Neural progenitor cell (in vitro differentiated cells): ENCODE measurements around the gene WDR17. TPM values are rescaled to one million over a fixed set of nuclear protein-coding genes. Genes with fewer than 3 reads are reported as not detected.

Source experiments
- DNase-seq: peaks from one replicate; pipeline ENCODE4 v3.0.0-alpha.2; 2016; ENCODE audit warnings: low spot score
- H2AFZ ChIP-seq: fragments of 200-600 bp; sonication (generic); replicated peaks from 2 replicates; pipeline ENCODE4 v1.6.1; 2016; ENCODE audit warnings: antibody characterized with exemption
- H3F3A ChIP-seq: fragments of 200-600 bp; sonication (generic); 2 replicates; pipeline ENCODE4 v1.6.1; 2016; ENCODE audit warnings: antibody characterized with exemption, low read depth
- H3K27ac ChIP-seq: fragments of 200-600 bp; sonication (generic); 2 replicates; pipeline ENCODE4 v1.5.1; 2016; ENCODE audit warnings: mild to moderate bottlenecking
- H3K27me3 ChIP-seq: fragments of 200-600 bp; sonication (generic); 2 replicates; pipeline ENCODE4 v1.6.1; 2016; ENCODE audit warnings: mild to moderate bottlenecking, moderate library complexity
- H3K36me3 ChIP-seq: fragments of 200-600 bp; sonication (generic); 2 replicates; pipeline ENCODE4 v1.5.1; 2016
- H3K4me1 ChIP-seq: fragments of 200-600 bp; sonication (generic); 2 replicates; pipeline ENCODE4 v1.6.1; 2016; ENCODE audit warnings: mixed run types
- H3K4me2 ChIP-seq: fragments of 200-600 bp; sonication (generic); 2 replicates; pipeline ENCODE4 v1.6.1; 2016
- H3K4me3 ChIP-seq: fragments of 200-600 bp; sonication (generic); 2 replicates; pipeline ENCODE4 v1.5.1; 2016
- H3K79me2 ChIP-seq: fragments of 200-600 bp; sonication (generic); 2 replicates; pipeline ENCODE4 v1.6.1; 2016; ENCODE audit warnings: low read depth
- H3K9ac ChIP-seq: fragments of 200-600 bp; sonication (generic); 2 replicates; pipeline ENCODE4 v1.6.1; 2016
- H3K9me3 ChIP-seq: fragments of 200-600 bp; sonication (generic); 2 replicates; pipeline ENCODE4 v1.5.1; 2016; ENCODE audit warnings: low read depth
- H4K20me1 ChIP-seq: fragments of 200-600 bp; sonication (generic); 2 replicates; pipeline ENCODE4 v1.6.1; 2016; ENCODE audit warnings: low read depth
- H3K27ac Mint-ChIP-seq: 3 replicates; pipeline ENCODE4 v1.8.0; 2021; ENCODE audit warnings: mixed read lengths
- H3K27me3 Mint-ChIP-seq: 2 replicates; pipeline ENCODE4 v1.8.0; 2022; ENCODE audit warnings: low read depth, mild to moderate bottlenecking, inconsistent platforms, moderate library complexity, mixed read lengths; ENCODE audit not compliant: insufficient read depth
- H3K36me3 Mint-ChIP-seq: 3 replicates; pipeline ENCODE4 v1.8.0; 2021; ENCODE audit warnings: mixed read lengths
- H3K4me1 Mint-ChIP-seq: 3 replicates; pipeline ENCODE4 v1.8.0; 2021; ENCODE audit warnings: mixed read lengths
- H3K4me3 Mint-ChIP-seq: 3 replicates; pipeline ENCODE4 v1.8.0; 2021; ENCODE audit warnings: mild to moderate bottlenecking, moderate library complexity, mixed read lengths
- H3K9me3 Mint-ChIP-seq: 3 replicates; pipeline ENCODE4 v1.8.0; 2020; ENCODE audit warnings: mixed read lengths
- EZH2 ChIP-seq: fragments of 200-600 bp; sonication (generic); IDR thresholded peaks from 2 replicates; pipeline ENCODE4 v1.6.1; 2017; ENCODE audit warnings: antibody characterized with exemption, mild to moderate bottlenecking, moderate library complexity
- EZH2phosphoT487 ChIP-seq: fragments of 200-600 bp; sonication (generic); IDR thresholded peaks from 2 replicates; pipeline ENCODE4 v1.6.1; 2017; ENCODE audit warnings: antibody characterized with exemption
- total RNA-seq: library from RNA; depleted of rRNA; stranded (reverse); fragments of >200 nt; gene quantifications from 2 replicates; pipeline ENCODE4 v1.2.3, GENCODE V29; 2015; ENCODE audit warnings: low replicate concordance
- TF ChIP-seq, protein P1 (sequence below): fragments of 200-600 bp; sonication (generic); IDR thresholded peaks from 2 replicates; pipeline ENCODE4 v1.5.1; 2017; ENCODE audit warnings: antibody characterized with exemption, mild to moderate bottlenecking

Gene WDR17
- total RNA-seq, 1 donor from 2014 or later, result 9.1 TPM

GRCh38 chr4:176217510-176217909, 151.9 kb downstream of the WDR17 start:
- Mint-ChIP-seq H3K4me1 (no peaks in the 10 kb centered on the region), H3K36me3 (no peaks in the 10 kb centered on the region), H3K27ac (no peak overlapping the region), H3K27me3 (peaks cover under 1% of the 10 kb centered on the region), H3K4me3 (no peak overlapping the region), H3K9me3 (peaks cover 2% of the 10 kb centered on the region)
- peaks cover 7% of the 10 kb centered on the region for H3F3A ChIP-seq
- no peak for TF ChIP-seq EZH2phosphoT487
- no peak for TF ChIP-seq EZH2
- TF ChIP-seq, protein P1, sequence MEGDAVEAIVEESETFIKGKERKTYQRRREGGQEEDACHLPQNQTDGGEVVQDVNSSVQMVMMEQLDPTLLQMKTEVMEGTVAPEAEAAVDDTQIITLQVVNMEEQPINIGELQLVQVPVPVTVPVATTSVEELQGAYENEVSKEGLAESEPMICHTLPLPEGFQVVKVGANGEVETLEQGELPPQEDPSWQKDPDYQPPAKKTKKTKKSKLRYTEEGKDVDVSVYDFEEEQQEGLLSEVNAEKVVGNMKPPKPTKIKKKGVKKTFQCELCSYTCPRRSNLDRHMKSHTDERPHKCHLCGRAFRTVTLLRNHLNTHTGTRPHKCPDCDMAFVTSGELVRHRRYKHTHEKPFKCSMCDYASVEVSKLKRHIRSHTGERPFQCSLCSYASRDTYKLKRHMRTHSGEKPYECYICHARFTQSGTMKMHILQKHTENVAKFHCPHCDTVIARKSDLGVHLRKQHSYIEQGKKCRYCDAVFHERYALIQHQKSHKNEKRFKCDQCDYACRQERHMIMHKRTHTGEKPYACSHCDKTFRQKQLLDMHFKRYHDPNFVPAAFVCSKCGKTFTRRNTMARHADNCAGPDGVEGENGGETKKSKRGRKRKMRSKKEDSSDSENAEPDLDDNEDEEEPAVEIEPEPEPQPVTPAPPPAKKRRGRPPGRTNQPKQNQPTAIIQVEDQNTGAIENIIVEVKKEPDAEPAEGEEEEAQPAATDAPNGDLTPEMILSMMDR, result no peak
- H3K9me3 ChIP-seq, result no peaks in the 10 kb centered on the region
- H3K4me1 ChIP-seq, result no peaks in the 10 kb centered on the region
- no peak overlapping the region for H3K4me3 ChIP-seq
- H3K36me3 ChIP-seq, result no peaks in the 10 kb centered on the region
- no peak overlapping the region for H3K27ac ChIP-seq
- H3K4me2 ChIP-seq, result no peak overlapping the region
- H3K79me2 ChIP-seq, result no peaks in the 10 kb centered on the region
- H4K20me1 ChIP-seq, result no peaks in the 10 kb centered on the region
- H3K9ac ChIP-seq, result no peak overlapping the region
- H2AFZ ChIP-seq, result no peak overlapping the region
- no peak for DNase-seq
- no peaks in the 10 kb centered on the region for H3K27me3 ChIP-seq

- Histone ChIP-seq H3K4me2 (no peak overlapping the region), H3K27me3 (no peaks in the 10 kb centered on the region), H3K4me1 (no peaks in the 10 kb centered on the region), H3K36me3 (no peaks in the 10 kb centered on the region), H3K9me3 (no peaks in the 10 kb centered on the region), H3K79me2 (no peaks in the 10 kb centered on the region), H4K20me1 (no peaks in the 10 kb centered on the region), H3K9ac (no peak overlapping the region), H3K4me3 (no peak overlapping the region), H2AFZ (no peak overlapping the region), H3K27ac (no peak overlapping the region), H3F3A (peaks cover 6% of the 10 kb centered on the region)
- DNase-seq, result no peak
- Mint-ChIP-seq H3K9me3 (no peaks in the 10 kb centered on the region), H3K36me3 (no peaks in the 10 kb centered on the region), H3K27me3 (peaks cover 5% of the 10 kb centered on the region), H3K27ac (no peak overlapping the region), H3K4me1 (no peaks in the 10 kb centered on the region), H3K4me3 (no peak overlapping the region)
- TF ChIP-seq, protein P1, result no peak
- TF ChIP-seq EZH2 (no peak), EZH2phosphoT487 (no peak)
Measured at GRCh38 chr4:176222149-176222548, 156.5 kb downstream of the WDR17 start.

GRCh38 chr4:176223561-176223960, 157.9 kb downstream of the WDR17 start:
- no peaks in the 10 kb centered on the region for H3K79me2 ChIP-seq
- H3K36me3 Mint-ChIP-seq, result no peaks in the 10 kb centered on the region
- no peaks in the 10 kb centered on the region for H3K27me3 ChIP-seq
- H3K9me3 Mint-ChIP-seq, result no peaks in the 10 kb centered on the region
- H3K27ac Mint-ChIP-seq, result no peak overlapping the region
- H3K36me3 ChIP-seq, result no peaks in the 10 kb centered on the region
- no peaks in the 10 kb centered on the region for H3K9me3 ChIP-seq
- no peaks in the 10 kb centered on the region for H3F3A ChIP-seq
- H3K4me3 Mint-ChIP-seq, result no peak overlapping the region
- H3K4me3 ChIP-seq, result no peak overlapping the region
- H3K9ac ChIP-seq, result no peak overlapping the region
- no peaks in the 10 kb centered on the region for H3K4me1 Mint-ChIP-seq
- H4K20me1 ChIP-seq, result no peaks in the 10 kb centered on the region
- DNase-seq, result no peak
- H3K4me1 ChIP-seq, result no peaks in the 10 kb centered on the region
- H3K27me3 Mint-ChIP-seq, result peaks cover 5% of the 10 kb centered on the region
- no peak overlapping the region for H2AFZ ChIP-seq
- no peak overlapping the region for H3K4me2 ChIP-seq
- no peak overlapping the region for H3K27ac ChIP-seq
- TF ChIP-seq EZH2phosphoT487 (no peak), EZH2 (no peak)
- TF ChIP-seq, protein P1, result no peak
